GM21423 (cell line): ENCODE results near the gene LHFPL6.

Experiments
- ATAC-seq: cut with Tn5 transposase; IDR thresholded peaks from one replicate; pipeline ENCODE4 v1.9.1; 2021; ENCODE audit warnings: mild to moderate bottlenecking, moderate library complexity; ENCODE audit not compliant: unreplicated experiment

LHFPL6 gene

GRCh38 chr13:39481491-39481890 is 121.5 kb downstream of the LHFPL6 start:
- ATAC-seq = no peak

GRCh38 chr13:39474600-39474999 is 128.4 kb downstream of the LHFPL6 start:
- ATAC-seq = no peak

- no peak for ATAC-seq
Measured at GRCh38 chr13:39469676-39470075, 133.3 kb downstream of the LHFPL6 start.

GRCh38 chr13:39468306-39468705 is 134.7 kb downstream of the LHFPL6 start:
- ATAC-seq = no peak

- no peak for ATAC-seq
Measured at GRCh38 chr13:39463611-39464010, 139.4 kb downstream of the LHFPL6 start.

GRCh38 chr13:39462906-39463305 is 140.1 kb downstream of the LHFPL6 start:
- ATAC-seq = no peak

GRCh38 chr13:39462428-39462827 is 140.6 kb downstream of the LHFPL6 start:
- ATAC-seq = no peak

GRCh38 chr13:39461685-39462266 is 141.2 kb downstream of the LHFPL6 start:
- no peak for ATAC-seq

GRCh38 chr13:39457274-39457673 is 145.7 kb downstream of the LHFPL6 start:
- no peak for ATAC-seq

- no peak for ATAC-seq
Measured at GRCh38 chr13:39455521-39456175, 147.3 kb downstream of the LHFPL6 start.

- no peak for ATAC-seq
Measured at GRCh38 chr13:39452834-39453233, 150.2 kb downstream of the LHFPL6 start.

GRCh38 chr13:39452417-39452816 is 150.6 kb downstream of the LHFPL6 start:
- ATAC-seq = no peak

GRCh38 chr13:39451860-39452301 is 151.1 kb downstream of the LHFPL6 start:
- no peak for ATAC-seq

- no peak for ATAC-seq
Measured at GRCh38 chr13:39451301-39451700, 151.7 kb downstream of the LHFPL6 start.

- ATAC-seq = no peak
Measured at GRCh38 chr13:39450176-39450575, 152.8 kb downstream of the LHFPL6 start.

GRCh38 chr13:39448834-39449233 is 154.2 kb downstream of the LHFPL6 start:
- no peak for ATAC-seq

GRCh38 chr13:39446865-39447264 is 156.1 kb downstream of the LHFPL6 start:
- ATAC-seq = no peak

GRCh38 chr13:39444866-39445265 is 158.1 kb downstream of the LHFPL6 start:
- no peak for ATAC-seq

- ATAC-seq = no peak
Measured at GRCh38 chr13:39433651-39434050, 169.3 kb downstream of the LHFPL6 start.

- ATAC-seq = no peak
Measured at GRCh38 chr13:39432196-39432595, 170.8 kb downstream of the LHFPL6 start.

- no peak for ATAC-seq
Measured at GRCh38 chr13:39422845-39423565, 180.0 kb downstream of the LHFPL6 start.

GRCh38 chr13:39419876-39420275 is 183.1 kb downstream of the LHFPL6 start:
- ATAC-seq = no peak
